Brain microvascular endothelial cell (primary cell): ENCODE results near the gene CCDC7.

Experiments
- DNase-seq: peaks from one replicate; pipeline ENCODE4 v3.0.0-alpha.2; 2020
- H3K27ac ChIP-seq: fragments of 250-450 bp; sonication (Bioruptor Pico); 2 replicates; pipeline ENCODE4 v1.5.1; 2020; ENCODE audit warnings: mild to moderate bottlenecking, moderate library complexity
- H3K27me3 ChIP-seq: fragments of 250-450 bp; sonication (Bioruptor Pico); replicated peaks from 2 replicates; pipeline ENCODE4 v1.5.1; 2020; ENCODE audit warnings: mild to moderate bottlenecking
- H3K36me3 ChIP-seq: fragments of 250-450 bp; sonication (Bioruptor Pico); replicated peaks from 2 replicates; pipeline ENCODE4 v1.5.1; 2020; ENCODE audit warnings: mild to moderate bottlenecking
- H3K4me3 ChIP-seq: 2 replicates; pipeline ENCODE4 v1.5.1; 2011; ENCODE audit warnings: low read depth, mild to moderate bottlenecking, control low read depth, low read length, moderate library complexity
- CTCF ChIP-seq: IDR thresholded peaks from 2 replicates; pipeline ENCODE4 v1.5.1; 2011; ENCODE audit warnings: low read depth, mild to moderate bottlenecking, moderate library complexity, low read length, control low read depth, inconsistent platforms; ENCODE audit errors: missing control alignments
- in situ Hi-C: cut with HindIII; loops from 2 replicates; pipeline ENCODE4 v1.10.0; 2017; ENCODE audit warnings: low sequenced_read_pairs, low pct_ligation_motif_present

The CCDC7 gene

DNA sequence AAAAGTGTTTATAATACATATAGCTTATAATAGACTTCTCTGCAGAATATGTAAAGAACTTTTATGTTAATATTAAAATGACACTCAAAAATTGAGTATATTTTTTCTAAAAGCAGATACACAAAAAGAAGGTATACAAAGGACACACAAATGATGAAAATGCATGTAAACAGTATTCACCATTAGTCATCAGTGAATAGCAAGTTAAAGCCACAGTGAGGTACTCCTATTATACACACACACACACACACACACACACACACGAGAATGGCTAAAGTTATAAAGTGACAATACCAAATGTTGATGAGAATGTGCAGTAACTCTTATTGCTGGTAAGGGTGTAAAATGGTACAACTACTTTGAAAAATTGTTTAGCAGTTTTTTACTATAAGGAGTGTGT, 419.2 kb downstream of the CCDC7 start:
- H3K4me3 ChIP-seq, result no peak overlapping the region
- in situ Hi-C loops, result no loop called here
- H3K27ac ChIP-seq, result no peak overlapping the region
- no peak for DNase-seq
- H3K27me3 ChIP-seq, result no peaks in the 10 kb centered on the region
- TF ChIP-seq CTCF, result no peak
- no peaks in the 10 kb centered on the region for H3K36me3 ChIP-seq

GRCh38 chr10:32877915-32878314, 432.0 kb downstream of the CCDC7 start:
- DNase-seq, result no peak
- in situ Hi-C loops, result no loop called here

DNA sequence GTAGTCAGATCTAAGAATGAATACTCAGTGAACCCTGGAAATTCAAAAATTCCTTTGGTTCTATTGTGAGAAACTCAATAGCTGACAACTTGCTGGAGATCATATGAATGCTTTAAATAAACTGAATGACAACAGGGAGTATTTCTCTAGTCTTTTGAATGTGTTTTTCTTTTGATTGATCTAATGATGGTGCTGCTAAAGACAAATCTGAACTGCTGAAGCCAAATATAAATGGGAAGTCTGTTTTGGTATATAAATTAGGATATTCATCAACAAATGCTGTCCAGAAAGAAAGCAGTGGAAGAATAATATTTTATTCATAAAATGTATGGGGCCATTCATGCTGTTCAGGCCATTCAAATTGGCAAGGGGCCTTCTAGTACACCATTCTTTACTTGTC, 432.7 kb downstream of the CCDC7 start:
- no peak overlapping the region for H3K4me3 ChIP-seq
- no peak overlapping the region for H3K27ac ChIP-seq
- in situ Hi-C loops, result no loop called here
- no peak for TF ChIP-seq CTCF
- no peaks in the 10 kb centered on the region for H3K36me3 ChIP-seq
- H3K27me3 ChIP-seq, result no peaks in the 10 kb centered on the region
- DNase-seq, result no peak

More at GRCh38 chr10:32877915-32878314, 432.0 kb downstream of the CCDC7 start:
- TF ChIP-seq CTCF, result no peak
- no peaks in the 10 kb centered on the region for H3K36me3 ChIP-seq
- no peak overlapping the region for H3K4me3 ChIP-seq
- H3K27ac ChIP-seq, result no peak overlapping the region
- no peaks in the 10 kb centered on the region for H3K27me3 ChIP-seq

- no peak for DNase-seq
- Histone ChIP-seq H3K27ac (no peak overlapping the region), H3K36me3 (no peaks in the 10 kb centered on the region), H3K4me3 (no peak overlapping the region), H3K27me3 (no peaks in the 10 kb centered on the region)
- TF ChIP-seq CTCF, result no peak
- in situ Hi-C loops, result no loop called here
Observed at GRCh38 chr10:32882076-32882475, 436.1 kb downstream of the CCDC7 start.

- Histone ChIP-seq H3K4me3 (no peak overlapping the region), H3K27me3 (no peaks in the 10 kb centered on the region), H3K36me3 (no peaks in the 10 kb centered on the region), H3K27ac (no peak overlapping the region)
- in situ Hi-C loops, result no loop called here
- TF ChIP-seq CTCF, result no peak
- DNase-seq, result no peak
Observed at GRCh38 chr10:32887481-32887880, 441.5 kb downstream of the CCDC7 start.

DNA sequence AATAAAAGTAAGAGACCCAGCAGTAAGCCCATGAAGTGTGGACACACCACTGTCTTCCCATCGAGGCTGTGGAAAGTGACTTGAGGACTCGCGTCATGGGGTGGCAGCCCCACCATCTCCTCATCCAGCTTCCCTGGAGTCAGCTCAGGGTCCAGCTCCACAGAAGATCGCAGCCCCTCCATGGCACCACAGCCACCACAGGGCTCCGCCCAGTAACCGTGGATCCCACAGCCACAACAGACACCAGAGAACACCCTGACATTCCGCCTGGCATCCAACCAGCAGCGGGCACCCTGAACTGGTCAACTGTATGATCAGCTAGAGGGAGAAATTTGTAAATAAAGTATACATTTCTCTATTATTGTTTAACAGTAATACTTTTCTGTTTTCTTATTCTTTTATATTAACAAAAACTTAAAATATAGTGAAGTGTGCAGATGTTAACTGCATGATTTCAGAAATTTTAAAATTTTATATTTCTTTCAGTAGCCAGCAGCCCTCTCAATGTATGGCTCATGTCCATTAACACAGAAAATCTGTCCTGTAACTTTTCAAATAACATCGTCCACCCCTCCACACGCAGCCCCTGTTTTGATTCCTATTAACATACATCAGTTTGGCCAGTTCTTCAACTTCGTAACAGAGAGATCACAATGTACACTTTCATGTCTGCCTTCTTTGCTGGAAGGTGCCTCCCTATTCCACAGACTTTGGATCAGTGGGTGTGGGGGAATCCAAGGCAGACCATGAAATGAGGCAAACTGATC, 442.4 kb downstream of the CCDC7 start:
- Histone ChIP-seq H3K27me3 (no peaks in the 10 kb centered on the region), H3K4me3 (no peak overlapping the region), H3K36me3 (no peaks in the 10 kb centered on the region), H3K27ac (no peak overlapping the region)
- DNase-seq, result no peak
- TF ChIP-seq CTCF, result no peak
- in situ Hi-C loops, result no loop called here
